ENCODE data around the gene TEN1. TPM values are rescaled to one million over a fixed set of nuclear protein-coding genes. Genes with fewer than 3 reads are reported as not detected.

TEN1 gene
- total and polyA plus RNA-seq, 2 of the 4 experiments (the other 2 are of a cell fraction): 14.7 to 17.9 TPM

DNA sequence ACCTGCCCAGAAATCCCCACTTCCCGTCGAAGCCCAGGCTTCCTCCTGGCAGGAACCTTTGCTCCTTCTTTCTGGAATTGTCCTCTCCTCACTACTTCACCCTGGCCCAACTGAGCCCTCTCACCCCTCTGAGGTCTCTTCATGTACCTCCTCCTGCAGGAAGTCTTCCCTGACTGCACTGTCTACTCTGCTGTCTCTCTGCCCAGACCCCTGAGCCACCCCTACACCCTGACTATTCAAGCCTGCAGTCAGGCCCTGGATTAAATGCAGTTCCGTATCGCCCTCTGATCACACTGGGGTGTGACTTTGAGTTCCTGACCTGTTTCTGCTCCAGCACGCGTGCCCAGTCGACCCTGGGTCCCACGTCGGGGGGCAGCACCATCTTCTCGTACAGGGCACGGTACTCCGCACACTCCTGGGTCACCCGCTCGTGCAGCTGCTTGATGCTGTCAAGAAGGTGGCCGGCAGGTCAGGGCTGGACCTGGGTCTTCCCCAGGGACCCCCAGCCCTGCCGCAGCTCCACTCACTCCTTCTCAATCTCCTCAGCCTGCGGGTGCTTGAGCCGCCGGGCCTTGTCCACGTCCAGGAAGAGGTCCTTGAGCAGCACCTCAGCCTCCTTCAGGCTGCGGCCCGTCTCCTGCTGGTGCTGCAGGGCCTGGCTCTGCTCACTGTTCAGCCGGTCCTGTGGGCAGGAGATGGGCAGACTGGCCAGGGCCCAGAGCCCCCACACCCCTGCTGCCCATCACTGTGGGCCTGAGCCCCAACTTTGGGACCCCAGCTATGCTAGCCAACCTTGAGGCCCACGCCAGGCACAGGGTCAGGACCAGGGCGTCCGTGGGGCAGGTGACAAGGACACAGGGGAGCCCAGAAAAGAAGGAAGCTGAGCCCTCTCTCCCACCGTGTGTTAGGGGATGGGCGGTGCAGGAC, 44.2 kb downstream of the TEN1 start:
- H2AK5ac ChIP-seq (ENCODE audit: low read depth, low read length): no peak overlapping the region
- H2BK20ac ChIP-seq (ENCODE audit: low read depth, low read length): no peak overlapping the region
- H3K18ac ChIP-seq (ENCODE audit: low read depth, low read length): no peak overlapping the region
- H2BK5ac ChIP-seq (ENCODE audit: low read depth, low read length, poor library complexity, severe bottlenecking): no peak overlapping the region
- ChIA-PET POLR2A (ENCODE audit: unreplicated experiment) (no interaction called here), CTCF (no interaction called here)
- H3K9ac ChIP-seq (ENCODE audit: low read depth, low read length): no peak overlapping the region
- no peak overlapping the region for H2BK120ac ChIP-seq (ENCODE audit: low read depth, low read length)
- no peak overlapping the region for H3K14ac ChIP-seq (replicated peaks; ENCODE audit: low read depth, low read length)
- no peak overlapping the region for H4K8ac ChIP-seq (ENCODE audit: low read depth in 2 of 2, low read length in 2 of 2)
- no peaks in the 10 kb centered on the region for H3K9me1 ChIP-seq (ENCODE audit: insufficient read depth, low read length)
- no peak overlapping the region for H3K27ac ChIP-seq (ENCODE audit: insufficient read depth, low read length)
- H2BK15ac ChIP-seq (ENCODE audit: low read depth, low read length): no peak overlapping the region
- H4K91ac ChIP-seq (ENCODE audit: insufficient read depth, low read depth, low read length): no peak overlapping the region
- no peaks in the 10 kb centered on the region for H3K9me3 ChIP-seq (ENCODE audit: control insufficient read depth, insufficient read depth, low read length)
- WGBS, 2 experiments (ENCODE audit: extremely low coverage in 2 of 2, insufficient read length in 1 of 2): 81% methylated on average over 14 of the region's 28 CpGs; no CpG with 5 or more reads in 1 of the 2 experiments
- intact Hi-C loops (cut with micrococcal nuclease) (no loop called here), dilution Hi-C loops (cut with HindIII; ENCODE audit: low sequenced_read_pairs, unreplicated experiment) (no loop called here), in situ Hi-C loops (cut with MboI; ENCODE audit: low sequenced_read_pairs) (no loop called here)
- no peaks in the 10 kb centered on the region for H3K4me1 ChIP-seq (ENCODE audit: control insufficient read depth, insufficient read depth, low read length)
- no peak overlapping the region for H2AFZ ChIP-seq (replicated peaks; ENCODE audit: low read length, poor library complexity)
- H3K79me1 ChIP-seq (ENCODE audit: low read depth in 1 of 2, low read length in 2 of 2): no peaks in the 10 kb centered on the region
- H3K4ac ChIP-seq (ENCODE audit: low read depth, low read length): no peak overlapping the region
- no TSS peak for BruUV-seq (replicated peaks)
- no peak for DNase-seq
- no peak for TF ChIP-seq RCOR1 (IDR thresholded peaks at IDR 0.05; ENCODE audit: insufficient replicate concordance, low read length)
- no peak for TF ChIP-seq CHD1 (IDR thresholded peaks at IDR 0.05; ENCODE audit: low read depth, low read length)
- no peak for TF ChIP-seq MXI1 (IDR thresholded peaks at IDR 0.05; ENCODE audit: borderline replicate concordance, low read depth, low read length)
- no peak for TF ChIP-seq FOS (IDR thresholded peaks at IDR 0.05; ENCODE audit: low read depth, low read length)
- TF ChIP-seq, protein P1, sequence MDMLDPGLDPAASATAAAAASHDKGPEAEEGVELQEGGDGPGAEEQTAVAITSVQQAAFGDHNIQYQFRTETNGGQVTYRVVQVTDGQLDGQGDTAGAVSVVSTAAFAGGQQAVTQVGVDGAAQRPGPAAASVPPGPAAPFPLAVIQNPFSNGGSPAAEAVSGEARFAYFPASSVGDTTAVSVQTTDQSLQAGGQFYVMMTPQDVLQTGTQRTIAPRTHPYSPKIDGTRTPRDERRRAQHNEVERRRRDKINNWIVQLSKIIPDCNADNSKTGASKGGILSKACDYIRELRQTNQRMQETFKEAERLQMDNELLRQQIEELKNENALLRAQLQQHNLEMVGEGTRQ (IDR thresholded peaks at IDR 0.05; ENCODE audit: low read depth, low read length): no peak
- TF ChIP-seq, protein P2, sequence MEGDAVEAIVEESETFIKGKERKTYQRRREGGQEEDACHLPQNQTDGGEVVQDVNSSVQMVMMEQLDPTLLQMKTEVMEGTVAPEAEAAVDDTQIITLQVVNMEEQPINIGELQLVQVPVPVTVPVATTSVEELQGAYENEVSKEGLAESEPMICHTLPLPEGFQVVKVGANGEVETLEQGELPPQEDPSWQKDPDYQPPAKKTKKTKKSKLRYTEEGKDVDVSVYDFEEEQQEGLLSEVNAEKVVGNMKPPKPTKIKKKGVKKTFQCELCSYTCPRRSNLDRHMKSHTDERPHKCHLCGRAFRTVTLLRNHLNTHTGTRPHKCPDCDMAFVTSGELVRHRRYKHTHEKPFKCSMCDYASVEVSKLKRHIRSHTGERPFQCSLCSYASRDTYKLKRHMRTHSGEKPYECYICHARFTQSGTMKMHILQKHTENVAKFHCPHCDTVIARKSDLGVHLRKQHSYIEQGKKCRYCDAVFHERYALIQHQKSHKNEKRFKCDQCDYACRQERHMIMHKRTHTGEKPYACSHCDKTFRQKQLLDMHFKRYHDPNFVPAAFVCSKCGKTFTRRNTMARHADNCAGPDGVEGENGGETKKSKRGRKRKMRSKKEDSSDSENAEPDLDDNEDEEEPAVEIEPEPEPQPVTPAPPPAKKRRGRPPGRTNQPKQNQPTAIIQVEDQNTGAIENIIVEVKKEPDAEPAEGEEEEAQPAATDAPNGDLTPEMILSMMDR (conservative IDR thresholded peaks at IDR 0.05; ENCODE audit: low read depth, low read length): no peak
- no peak for TF ChIP-seq POLR2A (IDR thresholded peaks at IDR 0.05; ENCODE audit: low read depth, low read length)
- no peak for TF ChIP-seq SMC3 (IDR thresholded peaks at IDR 0.05; ENCODE audit: low read depth, low read length)
- no peak for TF ChIP-seq RFX5 (IDR thresholded peaks at IDR 0.05; ENCODE audit: low read depth, low read length)
- no peaks in the 10 kb centered on the region for H4K20me1 ChIP-seq (ENCODE audit: insufficient read depth, low read length)
- no peak for ATAC-seq (ENCODE audit: low read depth)
- no peak overlapping the region for H2AK9ac ChIP-seq (replicated peaks; ENCODE audit: low read depth, low read length, poor library complexity)
- no peak overlapping the region for H3K4me2 ChIP-seq (ENCODE audit: low read depth, low read length)
- peaks cover 20% of the 10 kb centered on the region for H3K27me3 ChIP-seq (ENCODE audit: control insufficient read depth, insufficient read depth, low read length)
- H3K23ac ChIP-seq (ENCODE audit: low read depth, low read length): no peak overlapping the region
- no peak overlapping the region for H3K4me3 ChIP-seq (ENCODE audit: insufficient read depth, low read depth, low read length)
- no peak overlapping the region for H3K56ac ChIP-seq (ENCODE audit: extremely low read depth, insufficient read depth, low read length)
- H3K36me3 ChIP-seq (ENCODE audit: control insufficient read depth, insufficient read depth, low read length): no peaks in the 10 kb centered on the region
- no peak overlapping the region for H4K5ac ChIP-seq (ENCODE audit: low read depth, low read length)
